GM18511 (cell line): ENCODE data around the gene XNDC1N.
"Not testable (repeated sequence)": the region's sequence is repeated elsewhere in the genome, so short reads cannot be mapped to it uniquely, and the experiment has no call there.

Experiments used
- ATAC-seq: cut with Tn5 transposase; IDR thresholded peaks from one replicate; pipeline ENCODE4 v1.9.1; 2021; ENCODE audit warnings: mild to moderate bottlenecking, moderate library complexity; ENCODE audit not compliant: unreplicated experiment

Gene XNDC1N

GRCh38 chr11:71933141-71933933, 4.9 kb upstream of the XNDC1N start:
- ATAC-seq, result no peak

GRCh38 chr11:71931245-71931602, 2.8 kb upstream of the XNDC1N start:
- ATAC-seq, result no peak

GRCh38 chr11:71930556-71931244, 2.3 kb upstream of the XNDC1N start:
- no peak for ATAC-seq

- no peak for ATAC-seq
These were observed 1.1 kb upstream of the XNDC1N start for GRCh38 chr11:71929491-71929890.

GRCh38 chr11:71928737-71929443, 496 bp upstream of the XNDC1N start, which contains the start of gene RNF121:
Gene RNF121 (plus strand): TSS chr11:71929046. CDS start chr11:71929062, 16 bp downstream.
- peak; percentile 81 for ATAC-seq

DNA sequence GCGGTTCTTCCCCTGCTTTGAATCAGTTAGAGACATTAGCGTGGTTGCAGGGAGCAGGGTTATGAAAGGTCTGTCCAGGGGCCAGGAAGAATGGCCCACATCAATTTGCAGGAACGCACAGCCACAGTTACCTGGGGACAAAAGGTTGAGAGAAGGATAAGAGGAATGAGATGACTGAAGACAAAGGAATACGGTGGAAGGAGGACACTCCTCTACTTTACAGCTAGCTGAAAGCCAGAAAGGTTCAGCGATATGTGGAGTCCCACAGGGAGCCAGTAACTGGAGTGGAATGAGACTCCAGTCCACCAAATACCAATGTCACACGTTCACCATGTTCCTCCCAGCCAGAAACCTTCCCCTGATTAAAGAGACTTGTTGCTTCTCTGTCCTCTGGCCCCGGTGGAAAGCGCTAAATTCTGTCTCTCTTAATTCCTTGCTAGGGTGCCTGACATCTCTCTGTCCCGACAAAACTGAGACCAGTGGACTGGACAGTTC, 10.7 kb downstream of the XNDC1N start:
- no peak for ATAC-seq

DNA sequence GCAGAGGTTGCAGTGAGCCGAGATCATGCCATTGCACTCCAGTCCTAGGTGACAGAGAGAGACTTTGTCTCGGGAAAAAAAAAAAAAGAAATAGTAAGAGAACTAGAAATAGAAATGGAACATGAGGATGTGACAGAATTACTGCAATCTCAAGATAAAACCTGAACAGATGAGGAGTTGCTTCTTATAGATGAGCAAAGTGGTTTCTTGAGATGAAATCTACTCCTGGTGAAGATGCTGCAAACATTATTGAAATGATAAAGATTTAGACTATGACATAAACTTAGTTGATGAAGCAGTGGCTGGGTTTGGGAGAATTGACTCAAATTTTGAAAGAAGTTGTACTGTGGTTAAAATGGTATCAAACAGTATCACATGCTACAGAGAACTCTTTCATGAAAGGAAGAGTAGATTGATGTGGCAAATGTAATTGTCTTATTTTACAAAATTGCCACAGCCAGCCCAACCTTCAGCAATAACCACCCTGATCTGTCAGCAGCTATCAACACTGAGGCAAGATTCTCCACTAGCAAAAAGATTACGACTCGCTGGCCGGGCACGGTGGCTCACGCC, 13.7 kb downstream of the XNDC1N start:
- ATAC-seq, result no peak

- ATAC-seq, result no peak
These were observed 14.5 kb downstream of the XNDC1N start for GRCh38 chr11:71913756-71914526.

DNA sequence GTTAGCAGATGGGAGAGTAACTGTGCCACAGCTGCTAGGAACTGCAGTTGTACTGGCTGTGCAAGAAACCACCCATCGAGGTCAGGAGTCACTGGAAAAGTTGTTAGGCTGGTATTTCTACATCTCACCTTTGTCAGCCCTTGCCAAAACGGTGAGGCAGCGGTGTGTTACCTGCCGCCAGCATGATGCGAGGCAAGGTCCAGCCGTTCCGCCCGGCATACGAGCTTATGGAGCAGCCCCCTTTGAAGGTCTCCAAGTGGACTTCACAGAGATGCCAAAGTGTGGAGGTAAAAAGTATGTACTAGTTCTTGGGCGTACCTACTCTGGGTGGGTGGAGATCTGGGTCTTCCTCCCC, 16.4 kb downstream of the XNDC1N start:
- not testable (repeated sequence) for ATAC-seq

DNA sequence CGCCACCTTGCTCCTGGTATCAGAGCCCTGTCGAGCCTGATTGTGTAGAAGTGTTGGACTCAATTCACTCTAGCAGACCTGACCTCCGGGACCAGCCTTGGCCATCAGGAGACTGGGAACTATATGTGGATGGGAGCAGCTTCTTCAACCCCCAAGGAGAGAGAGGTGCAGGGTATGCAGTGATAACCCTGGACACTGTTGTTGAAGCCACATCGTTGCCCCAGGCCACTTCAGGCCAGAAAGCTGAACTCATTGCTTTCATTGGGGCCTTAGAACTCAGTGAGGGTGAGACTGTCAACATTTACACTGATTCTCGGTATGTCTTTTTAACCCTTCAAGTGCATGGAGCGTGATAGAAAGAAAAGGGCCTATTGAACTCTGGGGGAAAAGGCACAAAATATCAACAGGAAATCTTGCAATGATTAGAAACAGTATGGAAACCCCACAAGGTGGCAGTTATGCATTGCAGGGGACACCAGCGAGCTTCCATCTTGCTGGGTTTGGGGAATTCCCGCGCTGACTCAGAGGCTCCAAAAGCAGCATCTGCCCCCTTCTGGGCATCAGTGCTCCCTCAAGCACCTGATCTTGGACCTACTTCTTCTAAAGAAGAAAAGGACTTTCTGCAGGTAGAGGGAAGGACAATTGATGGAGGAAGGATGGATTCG, 16.9 kb downstream of the XNDC1N start:
- not testable (repeated sequence) for ATAC-seq

DNA sequence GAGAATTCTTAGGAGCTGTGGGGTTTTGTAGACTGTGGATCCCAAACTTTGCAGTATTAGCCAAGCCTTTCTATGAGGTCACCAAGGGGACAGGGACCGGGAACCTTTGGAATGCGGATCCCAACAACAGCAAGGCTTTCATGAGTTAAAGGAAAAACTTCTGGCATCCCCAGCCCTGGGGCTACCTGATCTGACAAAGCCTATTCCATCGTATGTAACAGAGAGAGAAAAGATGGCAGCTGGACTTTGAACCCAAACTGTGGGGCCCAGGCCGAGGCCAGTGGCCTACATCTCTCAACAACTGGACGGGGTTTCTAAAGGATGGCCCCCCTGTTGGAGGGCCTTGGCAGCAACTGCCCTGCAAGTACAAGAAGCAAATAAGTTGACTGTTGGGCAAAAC, 17.6 kb downstream of the XNDC1N start:
- ATAC-seq, result not testable (repeated sequence)

DNA sequence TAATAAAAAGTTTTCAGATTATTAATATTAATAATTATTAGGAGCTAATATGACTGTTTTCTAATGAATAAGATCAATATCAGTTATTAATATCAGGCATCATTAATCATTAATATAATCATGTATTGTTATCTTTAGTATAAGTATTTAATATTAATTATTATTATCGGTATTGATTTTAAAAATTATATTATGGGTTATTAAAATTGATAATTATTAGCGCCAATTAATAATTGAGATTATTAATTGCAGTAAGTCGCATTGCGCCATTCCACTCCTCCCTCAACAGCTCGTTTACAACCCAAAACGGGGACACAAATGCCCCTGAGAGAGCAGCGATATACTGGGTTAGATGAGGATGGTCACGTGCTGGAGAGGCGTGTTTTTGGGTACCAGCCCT, 20.2 kb downstream of the XNDC1N start:
- ATAC-seq, result no peak

GRCh38 chr11:71901137-71901536, 27.3 kb downstream of the XNDC1N start:
- ATAC-seq, result not testable (repeated sequence)

GRCh38 chr11:71895961-71896360, 32.4 kb downstream of the XNDC1N start:
- ATAC-seq, result no peak

DNA sequence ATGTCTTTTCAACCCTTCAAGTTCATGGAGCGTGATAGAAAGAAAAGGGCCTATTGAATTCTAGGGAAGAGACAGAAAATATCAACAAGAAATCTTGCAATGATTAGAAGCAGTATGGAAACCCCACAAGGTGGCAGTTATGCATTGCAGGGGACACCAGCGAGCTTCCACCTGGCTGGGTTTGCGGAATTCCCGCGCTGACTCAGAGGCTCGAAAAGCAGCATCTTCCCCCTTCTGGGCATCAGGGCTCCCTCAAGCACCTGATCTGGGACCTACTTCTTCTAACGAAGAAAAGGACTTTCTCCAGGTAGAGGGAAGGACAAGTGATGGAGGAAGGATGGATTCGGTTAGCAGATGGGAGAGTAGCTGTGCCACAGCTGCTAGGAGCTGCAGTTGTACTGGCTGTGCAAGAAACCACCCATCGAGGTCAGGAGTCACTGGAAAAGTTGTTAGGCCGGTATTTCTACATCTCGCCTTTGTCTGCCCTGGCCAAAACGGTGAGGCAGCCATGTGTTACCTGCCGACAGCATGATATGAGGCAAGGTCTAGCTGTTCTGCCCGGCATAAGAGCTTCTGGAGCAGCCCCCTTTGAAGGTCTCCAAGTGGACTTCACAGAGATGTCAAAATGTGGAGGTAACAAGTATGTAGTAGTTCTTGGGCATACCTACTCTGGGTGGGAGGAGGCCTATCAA, 39.1 kb downstream of the XNDC1N start:
- ATAC-seq, result not testable (repeated sequence)

DNA sequence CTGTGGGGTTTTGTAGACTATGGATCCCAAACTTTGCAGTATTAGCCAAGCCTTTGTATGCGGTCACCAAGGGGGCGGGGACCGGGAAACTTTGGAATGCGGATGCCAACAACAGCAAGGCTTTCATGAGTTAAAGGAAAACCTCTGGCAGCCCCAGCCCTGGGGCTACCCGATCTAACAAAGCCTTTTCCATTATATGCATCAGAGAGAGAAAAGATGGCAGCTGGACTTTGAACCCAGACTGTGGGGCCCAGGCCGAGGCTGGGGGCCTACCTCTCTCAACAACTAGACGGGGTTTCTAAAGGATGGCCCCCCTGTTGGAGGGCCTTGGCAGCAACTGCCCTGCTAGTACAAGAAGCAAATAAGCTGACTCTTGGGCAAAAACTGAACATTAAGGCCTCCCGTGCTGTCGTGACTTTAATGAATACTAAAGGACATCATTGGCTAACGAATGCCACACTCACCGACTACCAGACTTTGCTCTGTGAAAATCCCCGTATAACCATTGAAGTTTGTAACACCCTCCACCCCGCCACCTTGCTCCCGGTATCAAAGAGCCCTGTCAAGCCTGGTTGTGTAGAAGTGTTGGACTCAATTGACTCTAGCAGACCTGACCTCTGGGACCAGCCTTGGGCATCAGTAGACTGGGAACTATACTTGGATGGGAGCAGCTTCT, 39.9 kb downstream of the XNDC1N start:
- not testable (repeated sequence) for ATAC-seq

- not testable (repeated sequence) for ATAC-seq
These were observed 42.6 kb downstream of the XNDC1N start for GRCh38 chr11:71885806-71886205.
